GM18870 (cell line): ENCODE measurements around the gene GMDS.

Experiments used
- ATAC-seq: cut with Tn5 transposase; IDR thresholded peaks from one replicate; pipeline ENCODE4 v1.9.1; 2021; ENCODE audit warnings: moderate library complexity; ENCODE audit not compliant: unreplicated experiment

Gene GMDS

GRCh38 chr6:1639430-1639829 lies 606.0 kb downstream of the GMDS start:
- no peak for ATAC-seq

GRCh38 chr6:1636971-1637871 lies 608.2 kb downstream of the GMDS start:
- ATAC-seq = no peak

GRCh38 chr6:1636272-1636825 lies 609.1 kb downstream of the GMDS start:
- ATAC-seq = no peak

- ATAC-seq = no peak
Measured at GRCh38 chr6:1635305-1636010, 609.9 kb downstream of the GMDS start.

GRCh38 chr6:1634081-1634480 lies 611.3 kb downstream of the GMDS start:
- no peak for ATAC-seq

GRCh38 chr6:1633366-1634021 lies 611.9 kb downstream of the GMDS start:
- no peak for ATAC-seq

- no peak for ATAC-seq
Measured at GRCh38 chr6:1631251-1631650, 614.2 kb downstream of the GMDS start.

- ATAC-seq = no peak
Measured at GRCh38 chr6:1630771-1631217, 614.6 kb downstream of the GMDS start.

GRCh38 chr6:1630212-1630770 lies 615.1 kb downstream of the GMDS start:
- no peak for ATAC-seq

- ATAC-seq = no peak
Measured at GRCh38 chr6:1629316-1629715, 616.1 kb downstream of the GMDS start.

- ATAC-seq = no peak
Measured at GRCh38 chr6:1627827-1628560, 617.4 kb downstream of the GMDS start.

- no peak for ATAC-seq
Measured at GRCh38 chr6:1626481-1626880, 618.9 kb downstream of the GMDS start.

- no peak for ATAC-seq
Measured at GRCh38 chr6:1625794-1626435, 619.5 kb downstream of the GMDS start.

GRCh38 chr6:1624851-1625781 lies 620.3 kb downstream of the GMDS start:
- ATAC-seq = no peak

GRCh38 chr6:1624058-1624850 lies 621.2 kb downstream of the GMDS start:
- no peak for ATAC-seq

- no peak for ATAC-seq
Measured at GRCh38 chr6:1623769-1624057, 621.7 kb downstream of the GMDS start.

- no peak for ATAC-seq
Measured at GRCh38 chr6:1622851-1623768, 622.3 kb downstream of the GMDS start.
